Lower lobe of right lung (tissue), 2 donors: ENCODE measurements around the gene AP4S1. TPM values are rescaled to one million over a fixed set of nuclear protein-coding genes. Genes with fewer than 3 reads are reported as not detected.
A peak's percentile ranks its signal among the peaks of the same experiment; 100 is the strongest.
"Not testable (repeated sequence)": the region's sequence is repeated elsewhere in the genome, so short reads cannot be mapped to it uniquely, and the experiment has no call there.

Experiments used
- ATAC-seq, 2 donors: fragments of 200-7000 bp; cut with Tn5 transposase; one replicate each; pipeline ENCODE4 v1.9.1; 2020 to 2022; ENCODE audit warnings: mild to moderate bottlenecking in 2 of 2, moderate library complexity in 2 of 2
- DNase-seq: peaks from one replicate; pipeline ENCODE4 v3.0.0-alpha.2; 2020
- H3K27ac ChIP-seq: fragments of 200-600 bp; one replicate; pipeline ENCODE4 v1.8.0; 2022
- H3K27me3 ChIP-seq: fragments of 200-600 bp; one replicate; pipeline ENCODE4 v1.8.0; 2022; ENCODE audit warnings: low read depth
- H3K36me3 ChIP-seq: fragments of 200-600 bp; one replicate; pipeline ENCODE4 v1.8.0; 2022; ENCODE audit warnings: mild to moderate bottlenecking
- H3K4me1 ChIP-seq: fragments of 200-600 bp; one replicate; pipeline ENCODE4 v1.8.0; 2022
- H3K4me3 ChIP-seq: fragments of 200-600 bp; one replicate; pipeline ENCODE4 v1.8.0; 2022; ENCODE audit warnings: mild to moderate bottlenecking
- H3K9me3 ChIP-seq: fragments of 200-600 bp; one replicate; pipeline ENCODE4 v1.8.0; 2022
- CTCF ChIP-seq: fragments of 200-600 bp; IDR thresholded peaks from one replicate; pipeline ENCODE4 v1.8.0; 2022; ENCODE audit warnings: antibody characterized with exemption, mild to moderate bottlenecking
- intact Hi-C: fragments of 100-400 bp; cut with DNase I; formaldehyde crosslinking; loops from one replicate; pipeline ENCODE4 v1.11.0; 2022
- total RNA-seq: library from RNA; stranded (reverse); fragmentation: NEBNext Ultra II Directional; extraction: Animal tissue kit (Norgen Biotek cat#: 25700); gene quantifications from one replicate; pipeline ENCODE4 v1.2.1, GENCODE V29; 2021
- donor health status: DM: no; HTN: yes; CAD: no; lungs with severe emphysema.

The AP4S1 gene
- total RNA-seq, 1 donor from 2014 or later, result 8.6 TPM

- TF ChIP-seq CTCF, result no peak
- intact Hi-C loops, result no loop called here
- Histone ChIP-seq H3K4me1 (peaks cover 12% of the 10 kb centered on the region), H3K4me3 (no peak overlapping the region), H3K27ac (no peak overlapping the region), H3K27me3 (no peaks in the 10 kb centered on the region), H3K36me3 (no peaks in the 10 kb centered on the region), H3K9me3 (no peaks in the 10 kb centered on the region)
- no peak for DNase-seq
- peak; percentile 72 to 80 for ATAC-seq
Measured at GRCh38 chr14:31059152-31059924, 33.9 kb downstream of the AP4S1 start.

GRCh38 chr14:31060253-31060875, 34.9 kb downstream of the AP4S1 start:
- peaks cover 12% of the 10 kb centered on the region for H3K4me1 ChIP-seq
- no peak overlapping the region for H3K27ac ChIP-seq
- no peaks in the 10 kb centered on the region for H3K36me3 ChIP-seq
- peak; percentile 42 to 56 for ATAC-seq
- H3K4me3 ChIP-seq, result no peak overlapping the region
- no peaks in the 10 kb centered on the region for H3K27me3 ChIP-seq
- DNase-seq, result no peak
- H3K9me3 ChIP-seq, result no peaks in the 10 kb centered on the region
- intact Hi-C loops, result no loop called here
- TF ChIP-seq CTCF, result no peak

DNA sequence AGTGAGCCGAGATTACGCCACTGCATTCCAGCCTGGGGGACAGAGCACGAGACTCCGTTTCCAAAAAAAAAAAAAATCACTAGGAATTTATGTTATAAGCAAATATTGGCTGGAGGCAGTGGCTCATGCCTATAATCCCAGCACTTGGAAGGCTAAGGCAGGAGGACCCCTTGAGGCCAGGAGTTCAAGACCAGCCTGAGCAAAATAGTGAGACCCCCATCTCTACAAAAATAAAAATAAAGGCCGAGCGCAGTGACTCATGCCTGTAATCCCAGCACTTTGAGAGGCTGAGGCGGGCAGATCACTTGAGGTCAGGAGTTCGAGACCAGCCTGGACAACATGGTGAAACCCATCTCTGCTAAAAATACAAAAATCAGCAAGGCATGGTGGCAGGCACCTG, 37.5 kb downstream of the AP4S1 start:
- ATAC-seq, H3K27ac ChIP-seq, H3K36me3 ChIP-seq, DNase-seq, H3K27me3 ChIP-seq, H3K4me3 ChIP-seq, intact Hi-C loops, H3K9me3 ChIP-seq: not testable (repeated sequence)
- peaks cover 17% of the 10 kb centered on the region for H3K4me1 ChIP-seq

DNA sequence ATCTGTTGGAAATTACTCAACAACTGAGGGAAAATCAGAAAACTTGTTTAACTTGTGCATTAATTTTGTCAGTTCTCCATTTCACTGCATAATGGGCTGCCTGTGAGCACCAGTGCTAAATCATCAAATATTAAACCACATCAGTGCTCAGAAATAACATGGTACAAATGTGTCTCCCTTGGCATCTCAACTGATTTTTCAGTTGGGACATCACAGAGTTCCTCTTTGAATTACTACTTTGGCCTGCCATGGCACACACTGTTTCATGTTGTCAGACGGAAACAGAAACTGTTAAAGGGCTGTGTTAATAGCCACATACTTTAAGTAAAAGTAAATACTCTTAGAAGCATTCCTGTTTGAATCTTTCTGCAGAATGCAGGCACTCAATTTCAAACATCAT, 42.8 kb downstream of the AP4S1 start:
- intact Hi-C loops, result no loop called here
- Histone ChIP-seq H3K27me3 (no peaks in the 10 kb centered on the region), H3K4me1 (peaks cover 16% of the 10 kb centered on the region), H3K9me3 (no peaks in the 10 kb centered on the region), H3K27ac (peak overlapping the region; percentile 72), H3K4me3 (no peak overlapping the region), H3K36me3 (no peaks in the 10 kb centered on the region)
- no peak for TF ChIP-seq CTCF
- DNase-seq (no peak), ATAC-seq (peak; percentile 88)

DNA sequence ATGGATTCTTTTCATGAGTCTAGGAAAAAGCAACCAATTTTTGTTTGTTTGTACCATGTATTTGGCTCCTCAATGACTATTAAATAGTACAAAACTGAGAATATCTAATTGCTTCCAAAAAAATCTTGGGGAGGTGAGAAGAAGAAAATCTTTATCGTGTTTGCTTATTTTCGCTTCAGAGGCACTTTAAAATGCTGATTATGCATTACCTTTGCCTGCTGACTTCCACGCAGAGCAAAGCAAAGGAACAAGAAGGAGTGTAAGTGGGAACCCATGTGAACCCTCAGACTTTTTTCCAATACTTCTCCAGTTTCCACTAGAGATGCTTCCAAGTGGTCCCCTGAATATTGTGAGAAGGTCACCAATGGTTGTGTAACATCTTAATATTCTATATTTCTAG, 43.9 kb downstream of the AP4S1 start:
- no peaks in the 10 kb centered on the region for H3K36me3 ChIP-seq
- ATAC-seq (no peak), DNase-seq (no peak)
- peaks cover 16% of the 10 kb centered on the region for H3K4me1 ChIP-seq
- no peak overlapping the region for H3K27ac ChIP-seq
- no peaks in the 10 kb centered on the region for H3K27me3 ChIP-seq
- TF ChIP-seq CTCF, result no peak
- intact Hi-C loops, result no loop called here
- no peak overlapping the region for H3K4me3 ChIP-seq
- H3K9me3 ChIP-seq, result no peaks in the 10 kb centered on the region

- peak; percentile 26 to 41 for ATAC-seq
- no peaks in the 10 kb centered on the region for H3K36me3 ChIP-seq
- intact Hi-C loops, result no loop called here
Measured at GRCh38 chr14:31070431-31070830, 45.0 kb downstream of the AP4S1 start.

More at GRCh38 chr14:31070431-31070830, 45.0 kb downstream of the AP4S1 start:
- TF ChIP-seq CTCF, result no peak
- Histone ChIP-seq H3K4me3 (no peak overlapping the region), H3K27ac (no peak overlapping the region), H3K27me3 (no peaks in the 10 kb centered on the region), H3K4me1 (peaks cover 16% of the 10 kb centered on the region), H3K9me3 (no peaks in the 10 kb centered on the region)
- DNase-seq, result no peak
